GM19043 (cell line): ENCODE measurements around the gene KLHL30.
A peak's percentile ranks its signal among the peaks of the same experiment; 100 is the strongest.
"Not testable (repeated sequence)": the region's sequence is repeated elsewhere in the genome, so short reads cannot be mapped to it uniquely, and the experiment has no call there.

Experiments
- ATAC-seq: cut with Tn5 transposase; IDR thresholded peaks from one replicate; pipeline ENCODE4 v1.9.1; 2021; ENCODE audit warnings: low read depth; ENCODE audit not compliant: unreplicated experiment

Gene KLHL30

GRCh38 chr2:238101891-238102841, 36.3 kb upstream of the KLHL30 start:
- ATAC-seq: no peak

DNA sequence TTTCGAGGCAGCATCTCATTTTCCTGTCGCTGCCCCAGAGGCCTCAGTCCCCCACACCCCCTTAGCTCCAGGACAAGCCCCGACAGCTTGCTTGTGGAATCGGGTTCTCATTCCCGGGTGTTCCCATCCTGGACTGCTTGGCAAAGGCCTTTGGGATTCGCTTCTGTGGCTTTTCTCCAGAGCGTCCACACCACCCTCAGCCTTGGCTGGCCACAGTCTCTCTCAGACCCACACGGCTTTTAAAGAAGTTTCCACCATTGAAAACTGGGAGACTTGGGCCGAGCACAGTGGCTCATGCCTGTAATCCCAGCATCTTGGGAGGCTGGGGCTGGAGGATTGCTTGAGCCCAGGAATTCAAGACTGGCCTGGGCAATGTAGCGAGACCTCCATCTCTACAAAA, 35.6 kb upstream of the KLHL30 start:
- ATAC-seq: no peak

GRCh38 chr2:238103465-238104225, 34.8 kb upstream of the KLHL30 start:
- ATAC-seq: no peak

DNA sequence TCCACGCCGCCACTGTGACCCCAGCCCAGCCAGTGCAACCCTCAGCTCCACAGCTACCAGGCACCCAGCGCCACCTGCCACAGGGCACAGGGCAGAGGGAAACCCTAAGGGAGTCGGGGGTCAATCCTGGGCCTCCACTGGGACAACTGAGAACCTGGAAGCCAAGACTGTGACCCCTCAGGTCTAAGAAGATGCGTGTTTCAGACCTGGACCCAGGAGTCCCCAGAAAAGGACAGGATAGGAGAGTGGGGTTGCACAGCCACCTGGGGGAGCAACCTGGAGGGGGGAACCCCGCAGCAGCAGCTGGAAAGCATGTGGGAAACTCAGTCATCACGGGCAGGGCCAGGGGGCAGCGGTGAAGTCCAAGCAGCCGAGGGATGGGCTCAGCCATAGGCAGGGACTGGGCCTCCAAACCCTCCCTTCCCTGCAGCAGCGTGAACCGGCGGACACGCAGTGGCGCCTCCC, 34.2 kb upstream of the KLHL30 start:
- ATAC-seq: no peak

DNA sequence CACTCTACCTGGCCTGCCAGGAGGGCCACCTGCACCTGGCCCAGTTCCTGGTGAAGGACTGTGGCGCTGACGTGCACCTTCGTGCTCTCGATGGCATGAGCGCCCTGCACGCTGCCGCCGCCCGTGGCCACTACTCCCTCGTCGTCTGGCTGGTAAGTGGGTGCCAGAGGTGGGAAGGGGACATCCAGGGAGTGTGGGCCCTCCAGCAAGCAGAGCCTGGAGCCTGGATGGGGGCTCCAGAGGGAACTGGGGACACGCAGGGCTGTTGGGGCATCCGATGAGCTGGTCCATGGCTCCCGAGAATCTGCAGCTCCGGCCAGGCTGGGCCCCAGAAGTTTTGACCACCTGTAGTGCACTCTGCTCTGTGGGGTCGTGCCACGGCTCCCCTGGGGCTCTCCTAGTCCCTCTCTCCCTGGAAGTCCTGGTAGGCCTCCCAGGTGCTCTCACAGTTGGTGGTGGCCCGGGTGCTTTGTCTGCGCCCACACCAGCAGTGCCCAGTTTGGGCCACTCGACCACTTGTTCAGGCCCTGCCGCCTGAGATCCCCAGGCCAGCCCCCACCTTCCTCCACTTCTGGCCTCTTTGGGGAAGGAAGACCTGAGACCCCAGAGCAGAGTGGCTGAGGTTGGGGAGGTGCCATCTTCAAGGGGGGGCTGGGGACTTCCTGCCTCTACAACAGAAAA, 33.6 kb upstream of the KLHL30 start:
- no peak for ATAC-seq

- ATAC-seq: no peak
Observed at GRCh38 chr2:238105506-238106338, 32.7 kb upstream of the KLHL30 start.

DNA sequence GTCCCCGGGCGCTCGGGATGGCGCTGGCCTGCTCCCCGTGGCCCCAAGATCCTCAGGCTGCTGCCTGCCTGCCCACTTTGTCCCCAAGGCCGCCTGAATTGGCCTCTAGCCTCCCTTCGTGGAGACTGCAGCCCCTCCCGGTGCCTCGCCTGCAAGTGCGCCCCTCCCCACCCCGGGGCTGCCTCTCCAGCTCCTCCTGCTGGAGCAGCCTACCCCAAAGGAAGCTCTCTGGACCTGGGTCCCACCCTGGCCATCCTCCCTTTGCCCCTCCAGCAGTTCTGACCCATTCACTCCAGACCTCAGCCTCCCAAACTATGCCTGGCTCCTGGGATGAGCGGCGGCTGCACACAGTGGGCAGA, 32.1 kb upstream of the KLHL30 start:
- no peak for ATAC-seq

DNA sequence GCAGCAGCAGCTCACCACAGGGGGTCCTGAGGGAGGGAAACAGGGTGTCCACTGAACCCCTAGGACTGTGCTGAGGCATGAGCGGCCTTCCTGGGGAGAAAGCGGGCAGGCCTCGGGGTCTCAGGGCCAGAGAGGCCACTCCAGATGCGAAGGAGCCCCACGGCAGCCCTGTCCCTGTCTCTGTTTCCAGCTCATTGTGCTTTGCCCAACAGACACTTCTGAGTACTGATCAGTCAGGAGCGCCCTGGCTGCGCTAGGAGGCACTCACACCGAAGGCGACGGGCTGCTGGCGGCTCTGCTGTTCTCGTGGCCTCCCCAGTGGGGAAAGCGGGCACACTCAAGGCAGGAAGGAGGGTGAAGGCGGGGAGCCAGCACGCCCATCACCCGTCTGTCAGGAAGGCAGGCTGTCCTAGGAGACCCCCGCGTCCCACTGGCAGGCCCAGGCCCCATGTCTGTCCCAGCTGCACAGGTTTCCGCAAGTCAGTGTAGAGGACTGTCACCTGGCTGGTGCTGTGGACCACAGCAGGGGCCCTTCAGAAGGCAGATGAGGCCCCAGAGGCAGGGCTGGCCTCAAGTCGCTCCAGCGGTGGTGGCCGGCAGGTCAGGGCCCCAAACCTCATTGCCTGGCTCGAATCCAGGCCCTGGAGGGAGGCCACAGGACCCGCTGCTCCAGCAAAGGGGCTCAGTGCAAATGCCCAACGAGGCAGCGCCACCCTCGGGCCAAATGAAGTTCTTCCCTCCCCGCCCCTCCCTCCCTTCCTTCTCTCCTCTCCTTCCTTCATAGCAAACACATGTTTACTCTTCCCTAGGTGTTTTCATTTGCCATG, 31.6 kb upstream of the KLHL30 start:
- peak; percentile 7 for ATAC-seq

DNA sequence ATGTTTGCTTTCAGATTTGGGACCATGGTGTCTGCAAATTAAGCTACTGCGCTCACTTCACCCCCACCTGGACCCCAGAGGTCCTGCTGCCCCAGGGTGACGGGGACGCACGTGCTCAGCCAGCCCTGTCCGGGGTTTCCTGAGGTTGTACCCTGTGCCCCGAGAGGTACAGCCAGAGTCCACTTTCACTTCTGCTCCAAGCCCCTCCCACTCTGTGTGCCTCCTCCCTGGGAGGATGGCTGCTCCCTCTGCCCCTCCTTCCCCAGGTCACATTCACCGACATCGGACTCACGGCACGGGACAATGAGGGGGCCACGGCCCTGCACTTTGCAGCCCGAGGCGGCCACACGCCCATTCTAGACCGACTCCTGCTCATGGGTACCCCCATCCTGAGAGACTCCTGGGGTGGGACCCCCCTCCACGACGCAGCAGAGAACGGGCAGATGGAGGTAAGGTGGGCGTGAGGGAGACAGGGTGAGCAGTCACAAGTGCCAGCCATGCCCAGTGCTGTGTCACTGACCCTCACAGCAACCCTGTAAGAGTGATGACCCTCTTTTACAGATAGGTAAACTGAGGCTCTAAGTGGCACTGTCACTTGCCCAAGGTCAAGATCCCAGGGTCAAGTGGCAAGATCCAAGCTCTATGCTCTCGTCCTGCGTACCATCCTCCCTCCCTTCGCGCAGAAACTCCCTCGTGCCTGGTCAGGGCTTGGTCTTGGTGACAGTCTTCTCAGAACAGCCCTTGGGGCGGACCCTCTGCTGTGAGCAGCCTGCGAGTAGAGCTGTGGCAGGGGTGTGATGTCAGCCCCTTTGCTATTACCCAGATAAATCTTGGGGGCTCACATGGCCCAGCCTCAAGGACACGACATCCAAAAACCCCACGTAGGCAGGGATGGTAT, 30.7 kb upstream of the KLHL30 start:
- ATAC-seq: peak; percentile 67

GRCh38 chr2:238108423-238109183, 29.9 kb upstream of the KLHL30 start:
- peak; percentile 56 for ATAC-seq

DNA sequence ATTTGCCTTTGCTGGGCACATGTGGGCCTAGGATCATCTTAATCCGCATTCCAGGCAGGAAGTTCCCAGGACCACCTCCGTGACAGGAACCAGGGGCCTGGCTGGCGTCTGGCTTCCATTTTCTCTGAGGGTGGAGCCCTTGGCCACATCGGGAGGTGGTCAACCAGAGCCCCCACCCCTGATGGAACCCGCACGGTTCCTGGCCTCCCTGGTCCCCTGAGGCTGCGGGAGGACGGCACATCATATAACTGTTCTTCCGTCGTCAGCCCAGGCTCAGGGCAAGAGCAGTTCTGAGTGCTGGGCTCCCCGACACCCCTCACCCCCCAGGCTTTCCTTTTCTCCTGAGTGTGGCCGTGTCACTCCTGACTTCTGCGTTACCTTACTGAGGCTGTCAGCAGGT, 24.9 kb upstream of the KLHL30 start:
- ATAC-seq: no peak

GRCh38 chr2:238114331-238114841, 24.1 kb upstream of the KLHL30 start:
- no peak for ATAC-seq

DNA sequence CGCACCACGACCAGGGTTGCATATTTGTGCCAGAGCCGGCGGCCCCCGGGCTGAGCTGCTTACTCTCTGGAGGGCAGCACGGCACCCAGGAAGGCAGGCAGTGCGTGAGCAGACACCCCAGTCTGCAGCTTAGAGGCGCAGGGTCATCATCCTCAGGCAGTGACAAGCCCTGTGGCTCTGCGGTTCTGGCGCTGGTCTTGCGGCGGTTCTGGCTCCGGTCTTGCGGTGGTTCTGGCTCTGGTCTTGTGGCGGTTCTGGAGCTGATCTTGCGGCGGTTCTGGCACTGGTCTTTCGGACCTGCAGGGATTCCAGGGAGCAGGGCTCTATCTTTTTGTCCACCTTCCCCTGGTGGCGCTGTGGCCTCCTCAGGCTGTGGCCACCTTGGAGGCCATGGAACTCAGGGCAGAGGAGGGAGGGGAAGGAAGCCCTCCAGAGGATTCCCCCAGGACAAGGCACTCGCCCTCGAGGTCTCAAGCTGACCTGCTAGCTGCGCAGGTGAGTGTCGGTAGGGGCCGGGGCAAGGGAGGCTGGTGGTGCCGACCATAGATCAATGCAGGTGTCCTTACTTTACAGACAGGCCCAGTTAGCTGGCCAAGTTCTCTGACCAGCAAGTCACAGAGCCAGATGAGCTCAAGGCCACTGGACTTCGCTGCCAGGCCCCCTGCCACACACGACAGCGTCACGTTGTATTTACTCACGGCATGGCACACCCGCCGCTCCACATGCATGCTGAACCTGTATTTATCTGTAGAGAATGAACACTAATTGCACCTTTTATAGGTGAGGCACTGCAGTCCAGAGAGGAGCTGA, 23.4 kb upstream of the KLHL30 start:
- no peak for ATAC-seq

GRCh38 chr2:238115709-238116108, 22.8 kb upstream of the KLHL30 start:
- not testable (repeated sequence) for ATAC-seq

GRCh38 chr2:238116298-238117198, 21.9 kb upstream of the KLHL30 start:
- no peak for ATAC-seq
